Mononuclear cell (primary cell): ENCODE results near the gene CLN3. TPM values are rescaled to one million over a fixed set of nuclear protein-coding genes. Genes with fewer than 3 reads are reported as not detected.
A peak's percentile ranks its signal among the peaks of the same experiment; 100 is the strongest.
"Not testable (repeated sequence)": the region's sequence is repeated elsewhere in the genome, so short reads cannot be mapped to it uniquely, and the experiment has no call there.

ENCODE experiments used
- H3K27me3 ChIP-seq: 2 replicates; pipeline ENCODE4 v1.6.0; 2011; ENCODE audit warnings: low read length, control low read depth; ENCODE audit not compliant: insufficient read depth
- H3K4me1 ChIP-seq: 2 replicates; pipeline ENCODE4 v1.5.1; 2011; ENCODE audit warnings: mild to moderate bottlenecking, low read length, control low read depth; ENCODE audit not compliant: insufficient read depth
- H3K4me3 ChIP-seq: 2 replicates; pipeline ENCODE4 v1.5.1; 2011; ENCODE audit warnings: mild to moderate bottlenecking, low read length, moderate library complexity
- H3K9me3 ChIP-seq: 2 replicates; pipeline ENCODE4 v1.5.1; 2011; ENCODE audit warnings: low read depth, mild to moderate bottlenecking, control low read depth, low read length
- total RNA-seq: library from RNA; depleted of rRNA; stranded (reverse); fragments of >200 nt; gene quantifications from one replicate; pipeline ENCODE4 v1.2.3, GENCODE V29; 2012

CLN3 gene
- 17.2 TPM for total RNA-seq

GRCh38 chr16:28491970-28492474 lies at the start of gene CLN3:
CLN3 (minus strand) TSS chr16:28492074; CDS start chr16:28491759, 315 bp downstream.
- peak within 1 kb of the TSS; percentile 96 for H3K4me3 ChIP-seq
- no peaks in the 10 kb centered on the region for H3K27me3 ChIP-seq
- peaks cover 74% of the 10 kb centered on the region for H3K4me1 ChIP-seq
- no peaks in the 10 kb centered on the region for H3K9me3 ChIP-seq

- H3K27me3 ChIP-seq: no peaks in the 10 kb centered on the region
- no peaks in the 10 kb centered on the region for H3K9me3 ChIP-seq
Observed at GRCh38 chr16:28540346-28540745, 48.5 kb upstream of the CLN3 start.

GRCh38 chr16:28538733-28539596 lies 47.1 kb upstream of the CLN3 start, which contains the start of gene NUPR1:
NUPR1 (minus strand) TSS chr16:28538974; CDS start chr16:28538907, 67 bp downstream.
- Histone ChIP-seq H3K4me3 (no peak within 1 kb of the TSS), H3K4me1 (peaks cover 49% of the 10 kb centered on the region), H3K9me3 (no peaks in the 10 kb centered on the region), H3K27me3 (no peaks in the 10 kb centered on the region)

More at GRCh38 chr16:28540346-28540745, 48.5 kb upstream of the CLN3 start:
- H3K4me1 ChIP-seq: peaks cover 36% of the 10 kb centered on the region
- no peak overlapping the region for H3K4me3 ChIP-seq

GRCh38 chr16:28537964-28538732 lies 46.3 kb upstream of the CLN3 start:
- Histone ChIP-seq H3K4me1 (peaks cover 49% of the 10 kb centered on the region), H3K27me3 (no peaks in the 10 kb centered on the region), H3K9me3 (no peaks in the 10 kb centered on the region)

GRCh38 chr16:28537076-28537475 lies 45.2 kb upstream of the CLN3 start:
- no peaks in the 10 kb centered on the region for H3K9me3 ChIP-seq
- no peak overlapping the region for H3K4me3 ChIP-seq
- H3K27me3 ChIP-seq: no peaks in the 10 kb centered on the region
- peaks cover 49% of the 10 kb centered on the region for H3K4me1 ChIP-seq

More at GRCh38 chr16:28537964-28538732, 46.3 kb upstream of the CLN3 start:
- no peak overlapping the region for H3K4me3 ChIP-seq

- H3K9me3 ChIP-seq: no peaks in the 10 kb centered on the region
- H3K4me1 ChIP-seq: peaks cover 53% of the 10 kb centered on the region
- H3K27me3 ChIP-seq: no peaks in the 10 kb centered on the region
- no peak overlapping the region for H3K4me3 ChIP-seq
Observed at GRCh38 chr16:28534542-28535373, 42.9 kb upstream of the CLN3 start.

- peaks cover 41% of the 10 kb centered on the region for H3K4me1 ChIP-seq
- H3K9me3 ChIP-seq: no peaks in the 10 kb centered on the region
- H3K4me3 ChIP-seq: no peak overlapping the region
- no peaks in the 10 kb centered on the region for H3K27me3 ChIP-seq
Observed at GRCh38 chr16:28532940-28533647, 41.2 kb upstream of the CLN3 start.

GRCh38 chr16:28531777-28532744 lies 40.2 kb upstream of the CLN3 start:
- Histone ChIP-seq H3K27me3 (no peaks in the 10 kb centered on the region), H3K9me3 (no peaks in the 10 kb centered on the region), H3K4me3 (no peak overlapping the region), H3K4me1 (peaks cover 39% of the 10 kb centered on the region)

- H3K4me1 ChIP-seq: peaks cover 32% of the 10 kb centered on the region
- no peaks in the 10 kb centered on the region for H3K9me3 ChIP-seq
- H3K27me3 ChIP-seq: no peaks in the 10 kb centered on the region
- H3K4me3 ChIP-seq: no peak overlapping the region
Observed at GRCh38 chr16:28529124-28529523, 37.2 kb upstream of the CLN3 start.

GRCh38 chr16:28528463-28528867 lies 36.6 kb upstream of the CLN3 start:
- Histone ChIP-seq H3K9me3 (no peaks in the 10 kb centered on the region), H3K4me1 (peaks cover 30% of the 10 kb centered on the region), H3K4me3 (no peak overlapping the region), H3K27me3 (no peaks in the 10 kb centered on the region)

- Histone ChIP-seq H3K4me1 (peaks cover 25% of the 10 kb centered on the region), H3K4me3 (no peak overlapping the region), H3K9me3 (no peaks in the 10 kb centered on the region), H3K27me3 (no peaks in the 10 kb centered on the region)
Observed at GRCh38 chr16:28527985-28528384, 36.1 kb upstream of the CLN3 start.

GRCh38 chr16:28527100-28527785 lies 35.4 kb upstream of the CLN3 start:
- H3K9me3 ChIP-seq, H3K27me3 ChIP-seq, H3K4me3 ChIP-seq: not testable (repeated sequence)
- H3K4me1 ChIP-seq: peaks cover 20% of the 10 kb centered on the region
